UCSD-AML1 (cell line): ENCODE results near the gene TCF7L2.

Experiments used
- DNase-seq: peaks from one replicate; lab custom pipeline; 2025; ENCODE audit not compliant: unreplicated experiment; lab: John Stamatoyannopoulos, UW

TCF7L2 gene

GRCh38 chr10:113140143-113141011 lies 190.3 kb downstream of the TCF7L2 start:
- no peak for DNase-seq

DNA sequence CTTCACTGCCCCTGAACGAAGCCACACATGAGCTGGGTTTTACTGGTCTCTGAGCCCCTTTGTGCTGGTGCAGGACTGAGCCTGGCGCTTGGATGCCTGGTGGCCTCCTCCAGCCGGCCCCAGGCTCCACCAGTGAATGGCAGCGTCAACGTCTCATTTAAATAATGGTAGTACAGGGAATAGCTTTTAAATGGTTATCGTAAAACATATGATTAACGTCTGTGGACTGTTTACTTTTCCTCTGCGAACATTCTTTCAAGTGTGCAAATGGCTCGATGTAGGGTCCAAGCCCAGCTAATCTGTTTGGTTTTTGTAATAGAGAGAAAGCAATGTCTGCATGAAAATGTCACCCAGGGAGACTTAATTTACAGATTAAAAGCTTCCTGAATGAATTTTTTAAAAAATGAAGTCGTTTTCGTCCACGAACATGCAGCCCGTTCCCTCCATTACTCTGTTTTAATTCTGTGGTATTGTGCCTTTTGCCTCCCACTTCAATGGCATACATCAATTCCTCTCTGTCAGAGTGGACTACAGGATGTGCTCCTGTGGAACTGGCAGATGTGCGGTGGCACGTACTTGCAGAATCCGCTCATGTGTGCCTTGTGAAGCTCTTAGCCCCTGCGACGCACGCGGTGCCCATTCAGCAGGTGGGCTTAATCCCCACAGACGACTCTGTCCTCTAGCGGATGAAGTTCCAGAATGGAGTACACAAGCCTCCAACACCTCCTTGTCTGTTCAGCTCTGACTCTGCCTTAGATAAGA lies 192.7 kb downstream of the TCF7L2 start:
- no peak for DNase-seq

- DNase-seq: no peak
Measured at GRCh38 chr10:113144576-113144975, 194.5 kb downstream of the TCF7L2 start.

- DNase-seq: no peak
Measured at GRCh38 chr10:113148071-113148825, 198.2 kb downstream of the TCF7L2 start.

GRCh38 chr10:113148901-113149300 lies 198.9 kb downstream of the TCF7L2 start:
- no peak for DNase-seq

DNA sequence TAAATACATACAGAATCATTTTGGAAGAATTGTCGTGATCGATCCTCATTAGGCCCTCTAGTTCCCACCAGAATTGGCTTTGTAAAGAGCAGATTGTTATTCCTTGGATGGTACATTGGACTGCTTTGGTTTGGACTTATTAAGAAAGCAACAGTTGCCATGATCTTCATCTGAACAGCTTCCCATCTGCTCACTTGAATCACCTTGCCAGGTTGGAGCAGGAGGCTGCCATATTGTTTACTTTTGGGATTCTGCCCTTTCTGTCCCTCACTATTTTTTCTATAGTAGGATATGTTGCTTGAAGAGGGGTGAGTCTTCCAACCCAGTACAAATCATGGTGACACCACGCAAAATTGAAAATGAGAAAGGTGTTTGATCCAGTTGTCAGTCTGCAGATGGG lies 199.6 kb downstream of the TCF7L2 start:
- DNase-seq: no peak

GRCh38 chr10:113151190-113151666 lies 201.2 kb downstream of the TCF7L2 start:
- no peak for DNase-seq

- DNase-seq: no peak
Measured at GRCh38 chr10:113153493-113154102, 203.6 kb downstream of the TCF7L2 start.

DNA sequence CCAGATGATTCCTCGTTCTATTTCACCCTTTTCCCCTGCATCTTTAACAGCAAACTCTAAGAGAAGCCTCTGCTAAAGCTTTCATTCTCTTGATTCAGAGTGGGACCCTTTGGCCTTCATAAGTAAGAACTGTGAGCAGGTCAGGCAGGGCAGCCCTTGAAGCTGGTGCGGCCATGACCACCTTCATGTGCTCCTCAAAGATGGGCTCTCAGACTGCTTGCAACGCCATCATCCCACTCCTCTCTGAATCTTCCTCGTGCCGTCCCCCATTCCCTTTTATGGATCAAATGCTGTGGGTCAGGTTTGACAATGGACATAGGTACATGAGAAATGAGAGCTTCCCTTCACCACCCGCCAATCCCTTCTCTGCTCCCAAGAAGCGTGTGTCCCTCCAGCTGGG lies 207.4 kb downstream of the TCF7L2 start:
- DNase-seq: no peak

DNA sequence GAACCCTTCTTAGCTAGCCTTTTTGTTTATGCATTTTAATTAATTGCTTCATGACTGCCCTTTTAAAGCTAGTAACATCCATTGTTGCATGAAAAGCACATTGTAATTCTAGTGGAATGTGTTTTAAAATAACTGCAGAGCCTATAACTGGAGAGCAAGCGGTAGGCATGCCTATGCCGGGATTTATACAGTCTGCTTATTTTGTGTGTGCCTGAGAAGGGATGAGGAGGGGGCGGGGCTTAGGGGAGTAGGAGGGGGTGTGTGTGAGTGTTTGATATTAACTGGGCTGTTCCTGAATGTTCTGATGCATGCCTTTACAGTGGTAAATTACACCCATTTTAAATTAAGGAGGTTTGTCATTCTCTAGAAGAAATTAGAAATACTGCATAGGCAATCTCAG lies 208.1 kb downstream of the TCF7L2 start:
- no peak for DNase-seq

- no peak for DNase-seq
Measured at GRCh38 chr10:113159563-113159962, 209.5 kb downstream of the TCF7L2 start.

GRCh38 chr10:113160641-113161040 lies 210.6 kb downstream of the TCF7L2 start:
- no peak for DNase-seq

GRCh38 chr10:113161066-113161465 lies 211.0 kb downstream of the TCF7L2 start:
- DNase-seq: no peak

DNA sequence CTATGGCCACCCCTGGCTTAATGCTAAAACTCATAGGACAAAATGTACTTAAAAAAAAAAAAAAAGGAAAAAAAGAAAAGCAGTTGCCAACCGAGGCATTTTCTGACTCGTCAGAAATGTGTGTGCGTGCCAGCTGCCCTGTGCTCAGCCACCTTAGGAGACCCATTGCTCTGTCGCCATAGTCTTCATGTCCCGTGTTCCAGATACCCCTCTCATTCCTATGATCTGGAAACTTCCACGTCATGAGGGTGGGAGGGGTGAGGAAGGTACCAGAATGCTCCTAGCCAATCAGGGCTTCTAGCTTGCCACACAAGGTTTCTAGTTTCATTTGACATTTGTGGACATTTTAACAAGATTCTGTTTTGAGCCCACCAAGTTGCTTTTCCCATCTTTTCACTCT lies 212.9 kb downstream of the TCF7L2 start:
- no peak for DNase-seq

DNA sequence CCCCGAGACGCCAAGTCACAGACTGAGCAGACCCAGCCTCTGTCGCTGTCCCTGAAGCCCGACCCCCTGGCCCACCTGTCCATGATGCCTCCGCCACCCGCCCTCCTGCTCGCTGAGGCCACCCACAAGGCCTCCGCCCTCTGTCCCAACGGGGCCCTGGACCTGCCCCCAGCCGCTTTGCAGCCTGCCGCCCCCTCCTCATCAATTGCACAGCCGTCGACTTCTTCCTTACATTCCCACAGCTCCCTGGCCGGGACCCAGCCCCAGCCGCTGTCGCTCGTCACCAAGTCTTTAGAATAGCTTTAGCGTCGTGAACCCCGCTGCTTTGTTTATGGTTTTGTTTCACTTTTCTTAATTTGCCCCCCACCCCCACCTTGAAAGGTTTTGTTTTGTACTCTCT lies 215.6 kb downstream of the TCF7L2 start:
- DNase-seq: no peak

DNA sequence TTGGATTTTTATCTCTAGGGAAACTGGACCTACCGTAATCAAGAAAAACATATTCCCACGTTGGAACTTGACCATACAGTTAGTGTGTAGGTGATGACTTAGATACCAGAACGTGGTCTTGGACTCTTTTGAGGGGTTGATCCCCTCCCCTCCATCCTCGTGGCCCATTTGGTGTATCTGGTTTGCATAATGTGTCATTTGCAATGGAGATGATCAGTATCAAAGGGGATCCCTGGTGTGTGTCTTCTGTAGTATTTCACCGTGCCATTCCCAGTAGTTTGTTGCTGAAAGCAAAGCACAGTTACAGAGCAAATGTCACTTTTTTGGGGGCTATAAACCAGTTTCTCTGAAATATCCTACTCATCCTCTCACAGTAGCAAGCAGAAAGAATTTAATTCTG lies 217.7 kb downstream of the TCF7L2 start:
- no peak for DNase-seq

DNA sequence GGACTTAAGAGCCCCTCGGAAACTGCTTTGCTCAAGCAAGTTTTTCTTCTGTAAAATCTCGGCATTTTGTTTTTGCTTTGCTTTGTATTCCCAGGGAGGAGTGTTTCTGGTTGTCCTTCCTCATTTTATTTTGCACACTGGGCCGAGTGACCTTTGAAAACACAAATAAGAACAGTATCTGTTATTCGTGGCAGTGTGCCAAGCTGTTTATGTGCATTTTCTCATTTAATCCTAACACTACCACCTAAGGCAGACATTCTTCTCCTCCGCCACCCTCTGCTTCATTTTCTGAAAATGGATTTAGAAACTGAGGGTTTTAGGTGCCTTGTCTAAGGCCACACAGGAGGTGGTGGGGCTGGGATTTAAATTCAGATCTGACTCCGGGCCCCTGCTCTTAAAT lies 218.5 kb downstream of the TCF7L2 start:
- DNase-seq: no peak

GRCh38 chr10:113169111-113169510 lies 219.1 kb downstream of the TCF7L2 start:
- DNase-seq: no peak

GRCh38 chr10:113169853-113170460 lies 219.9 kb downstream of the TCF7L2 start:
- peak; percentile 26 for DNase-seq

DNA sequence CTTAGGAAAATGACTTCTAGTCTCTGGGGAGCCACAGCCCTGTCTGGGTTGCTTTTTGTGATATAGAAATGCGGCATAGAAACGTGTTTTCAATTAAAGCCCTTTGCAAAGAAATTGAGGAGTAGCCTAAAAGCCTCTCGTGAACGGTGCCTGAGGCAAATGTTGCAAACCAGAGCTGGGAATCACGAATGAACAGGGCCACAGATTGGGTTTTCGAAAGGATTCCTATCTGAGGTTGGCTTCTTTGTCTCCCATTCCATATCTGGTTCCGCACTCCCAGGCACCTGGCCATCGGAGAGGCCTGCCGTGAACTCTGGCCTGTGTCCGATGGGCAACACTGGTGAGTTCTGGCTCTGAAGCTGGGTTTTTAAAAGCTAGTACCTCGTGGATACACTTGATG lies 221.6 kb downstream of the TCF7L2 start:
- no peak for DNase-seq

GRCh38 chr10:113175176-113175575 lies 225.1 kb downstream of the TCF7L2 start:
- no peak for DNase-seq
